Parathyroid adenoma (tissue), 2 donors: ENCODE measurements around the gene PNPLA3.

Experiments used
- H2AFZ ChIP-seq: fragments of 300-600 bp; sonication (generic); one replicate; pipeline ENCODE4 v1.7.0; 2017; ENCODE audit warnings: antibody characterized with exemption, mild to moderate bottlenecking
- H3K27ac ChIP-seq: fragments of 300-600 bp; sonication (generic); one replicate; pipeline ENCODE4 v1.7.0; 2017
- H3K27me3 ChIP-seq: fragments of 300-600 bp; sonication (generic); one replicate; pipeline ENCODE4 v1.7.0; 2017; ENCODE audit warnings: low read length; ENCODE audit not compliant: control insufficient read depth, insufficient read depth
- H3K36me3 ChIP-seq: fragments of 300-600 bp; sonication (generic); one replicate; pipeline ENCODE4 v1.7.0; 2017; ENCODE audit warnings: low read length; ENCODE audit not compliant: control insufficient read depth, insufficient read depth
- H3K4me1 ChIP-seq: fragments of 300-600 bp; sonication (generic); one replicate; pipeline ENCODE4 v1.7.0; 2017; ENCODE audit warnings: control low read depth
- H3K4me2 ChIP-seq: fragments of 300-600 bp; sonication (generic); one replicate; pipeline ENCODE4 v1.7.0; 2017; ENCODE audit warnings: low read length
- H3K4me3 ChIP-seq: fragments of 300-600 bp; sonication (generic); one replicate; pipeline ENCODE4 v1.7.0; 2017; ENCODE audit warnings: low read depth, low read length
- H3K79me2 ChIP-seq: fragments of 300-600 bp; sonication (generic); one replicate; pipeline ENCODE4 v1.7.0; 2017; ENCODE audit warnings: control low read depth
- H3K9ac ChIP-seq: fragments of 300-600 bp; sonication (generic); one replicate; pipeline ENCODE4 v1.7.0; 2017; ENCODE audit warnings: mild to moderate bottlenecking
- H3K9me3 ChIP-seq: fragments of 300-600 bp; sonication (generic); one replicate; pipeline ENCODE4 v1.7.0; 2017; ENCODE audit warnings: low read length; ENCODE audit not compliant: control insufficient read depth
- TF ChIP-seq, protein P1 (sequence below): fragments of 300-600 bp; sonication (generic); IDR thresholded peaks from one replicate; pipeline ENCODE4 v1.7.0; 2017; ENCODE audit warnings: antibody characterized with exemption, mild to moderate bottlenecking
- donor health status: primary hyperparathyroidism.

The PNPLA3 gene

DNA sequence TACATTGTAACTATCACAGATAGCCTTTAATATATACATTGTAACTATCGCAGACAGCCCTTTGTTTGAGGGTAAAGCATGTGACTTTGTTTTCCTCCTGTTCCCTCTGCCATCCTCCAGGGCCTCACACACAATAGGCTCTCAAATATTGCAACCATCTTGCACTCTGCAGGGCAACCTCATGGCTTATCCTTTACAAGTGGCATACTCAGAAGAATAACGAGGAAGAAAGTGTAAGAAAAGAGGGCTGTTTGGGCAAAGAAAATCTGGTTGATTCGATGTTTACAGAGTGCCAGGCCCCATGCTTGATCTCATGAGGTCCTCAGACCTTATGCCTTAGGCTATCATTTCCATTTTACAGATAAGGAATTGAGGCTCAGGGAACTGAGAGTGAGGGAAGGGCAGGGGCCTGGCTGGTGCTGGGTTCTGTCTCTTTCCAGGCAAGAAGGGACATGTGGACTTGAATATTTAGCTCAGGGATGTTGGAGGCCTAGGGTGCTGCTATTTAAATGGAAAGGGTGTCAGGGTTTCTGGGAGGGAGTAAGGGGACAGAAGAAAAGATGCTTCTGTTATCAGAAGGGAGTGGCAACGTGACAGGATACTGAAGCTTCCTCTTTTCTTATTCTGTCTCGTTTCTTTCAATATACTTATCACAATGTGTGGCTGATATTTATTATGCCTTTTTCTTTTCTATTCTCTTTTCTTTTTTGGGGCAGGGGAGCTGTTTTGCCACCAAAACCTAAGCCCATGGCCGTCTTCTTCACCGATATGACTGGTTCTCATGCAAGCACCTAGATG, 30.6 kb downstream of the PNPLA3 start:
- Histone ChIP-seq H3K4me3 (peak overlapping the region; percentile 91), H3K4me2 (peak overlapping the region; percentile 99), H3K9ac (no peak overlapping the region), H3K79me2 (peaks cover 3% of the 10 kb centered on the region), H3K36me3 (no peaks in the 10 kb centered on the region), H3K27me3 (no peaks in the 10 kb centered on the region), H3K4me1 (peaks cover 4% of the 10 kb centered on the region), H3K9me3 (no peaks in the 10 kb centered on the region), H2AFZ (peak overlapping the region; percentile 86), H3K27ac (no peak overlapping the region)
- TF ChIP-seq, protein P1, sequence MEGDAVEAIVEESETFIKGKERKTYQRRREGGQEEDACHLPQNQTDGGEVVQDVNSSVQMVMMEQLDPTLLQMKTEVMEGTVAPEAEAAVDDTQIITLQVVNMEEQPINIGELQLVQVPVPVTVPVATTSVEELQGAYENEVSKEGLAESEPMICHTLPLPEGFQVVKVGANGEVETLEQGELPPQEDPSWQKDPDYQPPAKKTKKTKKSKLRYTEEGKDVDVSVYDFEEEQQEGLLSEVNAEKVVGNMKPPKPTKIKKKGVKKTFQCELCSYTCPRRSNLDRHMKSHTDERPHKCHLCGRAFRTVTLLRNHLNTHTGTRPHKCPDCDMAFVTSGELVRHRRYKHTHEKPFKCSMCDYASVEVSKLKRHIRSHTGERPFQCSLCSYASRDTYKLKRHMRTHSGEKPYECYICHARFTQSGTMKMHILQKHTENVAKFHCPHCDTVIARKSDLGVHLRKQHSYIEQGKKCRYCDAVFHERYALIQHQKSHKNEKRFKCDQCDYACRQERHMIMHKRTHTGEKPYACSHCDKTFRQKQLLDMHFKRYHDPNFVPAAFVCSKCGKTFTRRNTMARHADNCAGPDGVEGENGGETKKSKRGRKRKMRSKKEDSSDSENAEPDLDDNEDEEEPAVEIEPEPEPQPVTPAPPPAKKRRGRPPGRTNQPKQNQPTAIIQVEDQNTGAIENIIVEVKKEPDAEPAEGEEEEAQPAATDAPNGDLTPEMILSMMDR: no peak

GRCh38 chr22:43955040-43955882, 31.7 kb downstream of the PNPLA3 start, which contains the start of gene SAMM50:
Gene SAMM50, plus strand, starts transcription at chr22:43955442. Its CDS starts 136 bp downstream, at chr22:43955578.
- peak within 1 kb of the TSS; percentile 67 for H3K27ac ChIP-seq
- H3K9ac ChIP-seq: peak within 1 kb of the TSS; percentile 33
- TF ChIP-seq, protein P1: no peak
- peaks cover 4% of the 10 kb centered on the region for H3K4me1 ChIP-seq
- peak within 1 kb of the TSS; percentile 99 for H3K4me2 ChIP-seq
- no peaks in the 10 kb centered on the region for H3K9me3 ChIP-seq
- H3K27me3 ChIP-seq: no peaks in the 10 kb centered on the region
- peak within 1 kb of the TSS; percentile 91 for H3K4me3 ChIP-seq
- H2AFZ ChIP-seq: peak within 1 kb of the TSS; percentile 86
- no peaks in the 10 kb centered on the region for H3K36me3 ChIP-seq
- H3K79me2 ChIP-seq: peaks cover 8% of the 10 kb centered on the region

- peak overlapping the region; percentile 91 for H3K4me3 ChIP-seq
- TF ChIP-seq, protein P1: no peak
Measured at GRCh38 chr22:43955883-43956782, 32.5 kb downstream of the PNPLA3 start.

DNA sequence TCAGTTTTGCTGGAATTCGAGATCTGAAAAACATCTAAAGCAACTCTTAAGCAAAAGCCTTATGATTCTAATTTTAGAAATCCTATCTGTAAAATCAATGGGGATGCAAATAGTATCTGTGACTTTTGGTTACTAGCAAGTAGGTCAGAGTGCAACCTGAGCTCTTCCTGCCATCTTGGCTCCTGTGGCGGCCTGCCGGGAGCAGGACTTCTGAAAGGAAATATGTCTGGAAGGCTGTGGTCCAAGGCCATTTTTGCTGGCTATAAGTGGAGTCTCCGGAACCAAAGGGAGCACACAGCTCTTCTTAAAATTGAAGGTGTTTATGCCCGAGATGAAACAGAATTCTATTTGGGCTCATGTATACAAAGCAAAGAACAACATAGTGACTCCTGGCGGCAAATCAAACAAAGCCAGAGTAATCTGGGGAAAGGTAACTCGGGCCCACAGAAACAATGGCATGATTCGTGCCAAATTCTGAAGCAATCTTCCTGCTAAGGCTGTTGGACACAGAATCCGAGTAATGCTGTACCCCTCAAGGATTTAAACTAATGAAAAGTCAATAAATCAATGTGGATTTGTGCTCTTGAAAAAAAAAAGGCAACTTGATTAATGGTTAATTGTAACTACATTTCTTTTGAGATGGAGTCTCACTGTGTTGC, 33.3 kb downstream of the PNPLA3 start:
- Histone ChIP-seq H3K27ac (peak overlapping the region; percentile 67), H3K9ac (no peak overlapping the region), H3K4me3 (peak overlapping the region; percentile 91)

More at GRCh38 chr22:43955883-43956782, 32.5 kb downstream of the PNPLA3 start:
- H3K4me2 ChIP-seq: peak overlapping the region; percentile 99
- peak overlapping the region; percentile 86 for H2AFZ ChIP-seq
- peaks cover 4% of the 10 kb centered on the region for H3K4me1 ChIP-seq
- H3K36me3 ChIP-seq: no peaks in the 10 kb centered on the region
- H3K9me3 ChIP-seq: no peaks in the 10 kb centered on the region
- peaks cover 15% of the 10 kb centered on the region for H3K79me2 ChIP-seq
- no peaks in the 10 kb centered on the region for H3K27me3 ChIP-seq
- H3K9ac ChIP-seq: no peak overlapping the region
- peak overlapping the region; percentile 67 for H3K27ac ChIP-seq

More for the DNA sequence above, 33.3 kb downstream of the PNPLA3 start:
- no peak overlapping the region for H2AFZ ChIP-seq
- H3K36me3 ChIP-seq: no peaks in the 10 kb centered on the region
- no peaks in the 10 kb centered on the region for H3K27me3 ChIP-seq
- TF ChIP-seq, protein P1: no peak
- H3K79me2 ChIP-seq: peaks cover 16% of the 10 kb centered on the region
- H3K4me2 ChIP-seq: peak overlapping the region; percentile 99
- H3K9me3 ChIP-seq: no peaks in the 10 kb centered on the region
- H3K4me1 ChIP-seq: peaks cover 4% of the 10 kb centered on the region
